ENCODE measurements around the gene EXOC2. TPM values are rescaled to one million over a fixed set of nuclear protein-coding genes. Genes with fewer than 3 reads are reported as not detected.

The EXOC2 gene
- total and polyA plus RNA-seq, 12 donors: 4.9 to 23.7 (median 17.1) TPM

DNA sequence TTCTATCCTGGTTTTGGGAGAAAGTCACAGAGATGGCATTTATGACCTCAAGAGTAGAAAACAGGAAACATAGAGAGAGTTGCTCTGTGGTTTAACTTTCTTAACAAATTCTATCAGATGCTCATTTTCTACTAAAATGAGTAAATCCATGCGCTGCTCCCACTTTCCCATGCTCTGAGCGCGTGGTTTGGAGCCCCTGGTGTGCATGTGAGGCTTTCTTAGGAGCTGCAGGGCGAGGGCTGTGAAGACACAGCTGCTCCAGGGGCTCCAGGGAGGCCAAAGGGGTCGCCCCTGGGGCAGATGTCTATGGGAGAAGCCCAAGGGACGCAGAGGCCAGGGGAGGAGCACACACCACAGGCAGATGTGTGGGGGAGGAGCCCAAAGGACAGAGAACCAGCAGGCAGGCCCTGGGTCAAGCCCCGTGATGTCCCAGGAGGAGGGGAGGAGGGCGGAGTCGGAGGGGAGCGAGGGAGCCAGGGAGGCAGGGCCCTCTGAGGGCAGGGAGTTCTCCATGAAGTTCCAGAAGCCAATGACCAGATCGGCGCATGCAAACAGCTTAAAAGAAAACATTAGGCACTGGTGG lies 178.5 kb downstream of the EXOC2 start:
- intact Hi-C loops (cut with DNase I): no loop called here
- no peak for TF ChIP-seq POLR2A (IDR thresholded peaks at IDR 0.05)
- TF ChIP-seq, protein P1, sequence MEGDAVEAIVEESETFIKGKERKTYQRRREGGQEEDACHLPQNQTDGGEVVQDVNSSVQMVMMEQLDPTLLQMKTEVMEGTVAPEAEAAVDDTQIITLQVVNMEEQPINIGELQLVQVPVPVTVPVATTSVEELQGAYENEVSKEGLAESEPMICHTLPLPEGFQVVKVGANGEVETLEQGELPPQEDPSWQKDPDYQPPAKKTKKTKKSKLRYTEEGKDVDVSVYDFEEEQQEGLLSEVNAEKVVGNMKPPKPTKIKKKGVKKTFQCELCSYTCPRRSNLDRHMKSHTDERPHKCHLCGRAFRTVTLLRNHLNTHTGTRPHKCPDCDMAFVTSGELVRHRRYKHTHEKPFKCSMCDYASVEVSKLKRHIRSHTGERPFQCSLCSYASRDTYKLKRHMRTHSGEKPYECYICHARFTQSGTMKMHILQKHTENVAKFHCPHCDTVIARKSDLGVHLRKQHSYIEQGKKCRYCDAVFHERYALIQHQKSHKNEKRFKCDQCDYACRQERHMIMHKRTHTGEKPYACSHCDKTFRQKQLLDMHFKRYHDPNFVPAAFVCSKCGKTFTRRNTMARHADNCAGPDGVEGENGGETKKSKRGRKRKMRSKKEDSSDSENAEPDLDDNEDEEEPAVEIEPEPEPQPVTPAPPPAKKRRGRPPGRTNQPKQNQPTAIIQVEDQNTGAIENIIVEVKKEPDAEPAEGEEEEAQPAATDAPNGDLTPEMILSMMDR (IDR thresholded peaks at IDR 0.05): no peak
- Histone ChIP-seq H3K4me3 (no peak overlapping the region), H3K36me3 (replicated peaks in 1 of 2) (no peaks in the 10 kb centered on the region), H3K4me1 (replicated peaks in 1 of 2) (no peaks in the 10 kb centered on the region), H3K9me3 (replicated peaks in 1 of 3) (no peaks in the 10 kb centered on the region), H3K27me3 (no peaks in the 10 kb centered on the region), H3K27ac (no peak overlapping the region)
- WGBS, 4 donors: 90 to 96% (median 94%) methylated on average over 12 of the region's 12 CpGs
- no peak for DNase-seq

DNA sequence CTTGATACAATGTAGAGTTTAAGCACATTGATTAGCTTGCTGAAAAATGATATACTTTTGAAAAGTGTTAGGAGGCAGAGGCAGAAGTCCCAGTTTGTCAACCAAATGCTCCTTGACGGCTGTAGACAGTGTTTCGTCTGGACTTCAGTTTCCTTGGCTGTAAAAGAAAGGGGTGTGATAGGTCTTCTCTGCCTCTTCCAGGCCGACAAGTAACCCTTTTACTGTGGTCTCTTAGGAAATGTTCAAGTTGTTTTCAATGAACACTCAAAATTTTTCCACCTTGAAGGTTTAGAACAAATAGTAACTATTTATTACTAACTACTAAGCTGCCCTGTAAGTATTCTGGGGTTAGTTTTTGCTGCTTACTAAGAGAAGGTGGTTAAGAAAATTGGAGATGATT lies 179.0 kb downstream of the EXOC2 start:
- no peaks in the 10 kb centered on the region for H3K9me3 ChIP-seq (replicated peaks in 1 of 3)
- H3K36me3 ChIP-seq (replicated peaks in 1 of 2): no peaks in the 10 kb centered on the region
- TF ChIP-seq, protein P1 (IDR thresholded peaks at IDR 0.05): no peak
- no peak for TF ChIP-seq POLR2A (IDR thresholded peaks at IDR 0.05)
- 94 to 99% (median 98%) methylated on average over 3 of the region's 3 CpGs for WGBS, 4 donors
- no peak for DNase-seq
- H3K27ac ChIP-seq: no peak overlapping the region
- no peaks in the 10 kb centered on the region for H3K27me3 ChIP-seq
- no peaks in the 10 kb centered on the region for H3K4me1 ChIP-seq (replicated peaks in 1 of 2)
- no peak overlapping the region for H3K4me3 ChIP-seq
- intact Hi-C loops (cut with DNase I): no loop called here

GRCh38 chr6:513058-513457 lies 179.9 kb downstream of the EXOC2 start:
- 94 to 99% (median 98%) methylated on average over 15 of the region's 15 CpGs for WGBS, 4 donors
- TF ChIP-seq POLR2A (IDR thresholded peaks at IDR 0.05): no peak
- TF ChIP-seq, protein P1 (IDR thresholded peaks at IDR 0.05): no peak
- intact Hi-C loops (cut with DNase I): no loop called here
- no peak for DNase-seq
- no peaks in the 10 kb centered on the region for H3K9me3 ChIP-seq (replicated peaks in 1 of 3)
- no peaks in the 10 kb centered on the region for H3K36me3 ChIP-seq (replicated peaks in 1 of 2)
- no peak overlapping the region for H3K27ac ChIP-seq
- no peaks in the 10 kb centered on the region for H3K4me1 ChIP-seq (replicated peaks in 1 of 2)
- H3K27me3 ChIP-seq: no peaks in the 10 kb centered on the region
- H3K4me3 ChIP-seq: no peak overlapping the region

DNA sequence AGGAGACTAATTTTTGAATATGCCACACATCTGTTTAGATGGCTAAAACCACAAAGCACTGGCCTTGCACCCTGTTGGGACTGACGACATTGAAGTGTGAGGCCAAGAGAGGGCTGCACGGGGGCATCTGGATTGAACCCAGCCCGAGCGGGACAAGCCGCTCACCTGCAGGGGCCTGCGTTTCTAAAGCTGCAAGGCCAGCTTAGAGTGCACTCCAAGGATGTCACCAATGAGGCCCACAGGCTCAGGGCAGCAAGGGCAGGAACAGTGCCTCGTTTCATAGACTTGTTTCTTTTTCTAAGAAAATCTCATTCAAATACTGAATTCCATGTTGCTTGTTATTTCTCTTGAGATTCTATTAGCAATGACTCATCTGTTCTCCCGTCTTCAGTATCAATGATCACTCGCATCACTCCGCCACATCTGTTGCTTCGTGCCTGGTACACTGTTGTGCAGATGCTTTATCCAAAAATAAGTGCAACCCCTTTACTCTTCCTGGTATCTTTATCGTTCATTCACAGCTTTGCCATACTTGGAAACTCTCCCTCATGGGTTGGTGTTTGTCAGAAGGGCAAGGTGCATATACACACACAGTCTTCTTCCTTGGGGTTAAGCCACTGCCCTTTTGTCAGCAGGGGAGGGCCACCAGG lies 181.3 kb downstream of the EXOC2 start:
- no peaks in the 10 kb centered on the region for H3K4me1 ChIP-seq (replicated peaks in 1 of 2)
- no peaks in the 10 kb centered on the region for H3K27me3 ChIP-seq
- WGBS, 4 donors: 89 to 93% (median 91%) methylated on average over 12 of the region's 12 CpGs
- no peak overlapping the region for H3K4me3 ChIP-seq
- intact Hi-C loops (cut with DNase I): no loop called here
- no peak for DNase-seq
- no peak overlapping the region for H3K27ac ChIP-seq
- H3K36me3 ChIP-seq (replicated peaks in 1 of 2): no peaks in the 10 kb centered on the region
- TF ChIP-seq, protein P1 (IDR thresholded peaks at IDR 0.05): no peak
- no peak for TF ChIP-seq POLR2A (IDR thresholded peaks at IDR 0.05)
- H3K9me3 ChIP-seq (replicated peaks in 1 of 3): no peaks in the 10 kb centered on the region

Measured in adrenal gland (tissue), 12 donors.